Measurements from ENCODE around the gene HTR6.

DNA sequence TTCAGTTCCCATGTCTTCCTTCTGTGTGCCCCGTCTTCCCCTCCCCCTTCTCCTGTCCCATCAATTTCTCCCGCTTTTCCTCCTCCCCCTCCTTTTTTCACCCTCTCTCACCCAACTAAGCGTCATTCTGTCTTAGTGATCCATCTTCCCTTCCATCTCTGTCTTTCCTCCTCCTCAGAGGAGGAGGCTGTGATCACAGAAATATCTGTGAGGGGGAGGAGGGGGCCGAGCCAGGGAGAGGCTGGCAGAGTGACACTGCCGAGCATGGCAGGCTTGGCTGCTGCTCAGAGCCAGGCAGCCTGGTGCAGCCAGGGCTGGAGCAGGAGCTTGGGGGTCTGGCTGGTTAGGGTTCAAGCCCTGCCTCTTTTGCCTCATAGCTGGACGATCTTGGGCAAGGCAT lies 7.6 kb downstream of the HTR6 start:
- TF ChIP-seq, protein P1, sequence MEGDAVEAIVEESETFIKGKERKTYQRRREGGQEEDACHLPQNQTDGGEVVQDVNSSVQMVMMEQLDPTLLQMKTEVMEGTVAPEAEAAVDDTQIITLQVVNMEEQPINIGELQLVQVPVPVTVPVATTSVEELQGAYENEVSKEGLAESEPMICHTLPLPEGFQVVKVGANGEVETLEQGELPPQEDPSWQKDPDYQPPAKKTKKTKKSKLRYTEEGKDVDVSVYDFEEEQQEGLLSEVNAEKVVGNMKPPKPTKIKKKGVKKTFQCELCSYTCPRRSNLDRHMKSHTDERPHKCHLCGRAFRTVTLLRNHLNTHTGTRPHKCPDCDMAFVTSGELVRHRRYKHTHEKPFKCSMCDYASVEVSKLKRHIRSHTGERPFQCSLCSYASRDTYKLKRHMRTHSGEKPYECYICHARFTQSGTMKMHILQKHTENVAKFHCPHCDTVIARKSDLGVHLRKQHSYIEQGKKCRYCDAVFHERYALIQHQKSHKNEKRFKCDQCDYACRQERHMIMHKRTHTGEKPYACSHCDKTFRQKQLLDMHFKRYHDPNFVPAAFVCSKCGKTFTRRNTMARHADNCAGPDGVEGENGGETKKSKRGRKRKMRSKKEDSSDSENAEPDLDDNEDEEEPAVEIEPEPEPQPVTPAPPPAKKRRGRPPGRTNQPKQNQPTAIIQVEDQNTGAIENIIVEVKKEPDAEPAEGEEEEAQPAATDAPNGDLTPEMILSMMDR (IDR thresholded peaks at IDR 0.05 in 4 of 5, conservative IDR thresholded peaks at IDR 0.05 in 1 of 5), result no peak
- TF ChIP-seq POLR2A (IDR thresholded peaks at IDR 0.05), result no peak

Data from gastrocnemius medialis (tissue), 4 donors.